CD4-positive, alpha-beta T cell (primary cell): ENCODE data around the gene LCN9. TPM values are rescaled to one million over a fixed set of nuclear protein-coding genes. Genes with fewer than 3 reads are reported as not detected.
"Not testable (repeated sequence)": the region's sequence is repeated elsewhere in the genome, so short reads cannot be mapped to it uniquely, and the experiment has no call there.

Source experiments
- ATAC-seq: fragments of 200-7000 bp; cut with Tn5 transposase; one replicate; pipeline ENCODE4 v1.10.0; 2022; ENCODE audit warnings: mild to moderate bottlenecking; ENCODE audit not compliant: poor library complexity
- CTCF ChIA-PET: fragments of 350-600 bp; sonication (Branson Sonifier 250); formaldehyde crosslinking; loops from one replicate; lab custom pipeline; 2021; ENCODE audit warnings: antibody characterized with exemption, inconsistent platforms; lab: Charles Lee
- POLR2A ChIA-PET: fragments of 350-600 bp; sonication (Branson Sonifier 250); formaldehyde crosslinking; loops from one replicate; lab custom pipeline; 2021; ENCODE audit warnings: antibody characterized with exemption, inconsistent platforms; lab: Charles Lee
- DNase-seq, 14 experiments: peaks; one replicate each; pipeline ENCODE4 v3.0.0-alpha.2; 2013 to 2020; ENCODE audit warnings: mixed read lengths in 2 of 14
- H3K27ac ChIP-seq, 2 donors: one replicate each; pipeline versions ENCODE4 v1.5.1 to v1.7.0; 2013; ENCODE audit warnings: low read length in 2 of 2, low read depth in 1 of 2, mild to moderate bottlenecking in 1 of 2
- H3K27me3 ChIP-seq, 2 experiments: 1 replicate in 1 of 2; 2 replicates in 1 of 2; pipeline versions ENCODE4 v1.6.1 to v1.7.0; 2013; ENCODE audit warnings: low read length in 2 of 2, control low read depth in 1 of 2, mild to moderate bottlenecking in 1 of 2, moderate library complexity in 1 of 2; ENCODE audit not compliant: insufficient read depth in 2 of 2, control insufficient read depth in 1 of 2
- H3K36me3 ChIP-seq: one replicate; pipeline ENCODE4 v1.6.1; 2013; ENCODE audit warnings: low read length, control low read depth; ENCODE audit not compliant: insufficient read depth
- H3K4me1 ChIP-seq: one replicate; pipeline ENCODE4 v1.6.1; 2013; ENCODE audit warnings: low read length, control low read depth; ENCODE audit not compliant: insufficient read depth
- H3K4me3 ChIP-seq: one replicate; pipeline ENCODE4 v1.5.1; 2013; ENCODE audit warnings: mild to moderate bottlenecking, low read length, moderate library complexity
- H3K9me3 ChIP-seq, 2 experiments: 1 replicate in 1 of 2; 2 replicates in 1 of 2; pipeline versions ENCODE4 v1.6.1 to v1.7.0; 2013; ENCODE audit warnings: low read length in 2 of 2, mild to moderate bottlenecking in 2 of 2, control low read depth in 1 of 2, moderate library complexity in 1 of 2; ENCODE audit not compliant: control insufficient read depth in 1 of 2, insufficient read depth in 1 of 2
- H3K27ac Mint-ChIP-seq: one replicate; pipeline ENCODE4 v1.8.0; 2020; ENCODE audit warnings: mixed read lengths
- H3K27me3 Mint-ChIP-seq: one replicate; pipeline ENCODE4 v1.8.0; 2021; ENCODE audit warnings: mixed read lengths
- H3K36me3 Mint-ChIP-seq: one replicate; pipeline ENCODE4 v1.8.0; 2021; ENCODE audit warnings: low read depth, mixed read lengths
- H3K4me1 Mint-ChIP-seq: one replicate; pipeline ENCODE4 v1.8.0; 2021; ENCODE audit warnings: low read depth, mixed read lengths
- H3K4me3 Mint-ChIP-seq: one replicate; pipeline ENCODE4 v1.8.0; 2020; ENCODE audit warnings: mild to moderate bottlenecking, mixed read lengths
- H3K9me3 Mint-ChIP-seq: one replicate; pipeline ENCODE4 v1.8.0; 2020; ENCODE audit warnings: mixed read lengths
- intact Hi-C, 2 experiments: fragments of 100-400 bp; cut with DNase I in 1 of 2; cut with micrococcal nuclease in 1 of 2; formaldehyde crosslinking; loops; one replicate each; pipeline versions ENCODE4 v1.15.1 to v1.9.0; 2023 to 2025; cut with DNase I, micrococcal nuclease
- total RNA-seq, 174 experiments: library from RNA in 2 of 174; stranded (reverse) in 2 of 174; gene quantifications; one replicate each; pipeline ENCODE4 v1.2.3 and lab custom pipeline; 2021 to 2026
- TF ChIP-seq, protein P1 (sequence below): fragments of 200-600 bp; IDR thresholded peaks from one replicate; pipeline ENCODE4 v1.8.0; 2022; ENCODE audit warnings: antibody characterized with exemption, mild to moderate bottlenecking

LCN9 gene
- total RNA-seq, 2 experiments from 2014 or later, result not detected

DNA sequence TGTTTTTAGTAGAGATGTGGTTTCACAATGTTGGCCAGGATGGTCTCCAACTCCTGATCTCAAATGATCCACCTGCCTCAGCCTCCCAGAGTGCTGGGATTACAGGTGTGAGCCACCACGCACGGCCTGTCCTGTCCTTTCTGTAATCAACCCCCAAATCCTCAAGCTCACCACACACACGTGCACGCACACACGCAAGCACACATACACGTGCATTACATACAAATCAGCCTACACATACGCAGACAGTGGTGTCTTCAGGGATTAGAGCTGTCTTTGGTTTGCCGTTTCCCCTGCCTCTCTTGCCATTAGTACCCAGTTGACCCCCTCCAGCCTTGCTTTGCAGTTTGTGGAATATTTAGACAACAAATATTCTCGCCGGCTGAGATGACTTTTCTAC is 30.3 kb upstream of the LCN9 start:
- intact Hi-C loops, result no loop called here
- Mint-ChIP-seq H3K4me3 (no peak overlapping the region), H3K4me1 (no peaks in the 10 kb centered on the region), H3K27ac (no peak overlapping the region), H3K9me3 (peaks cover 11% of the 10 kb centered on the region), H3K27me3 (peaks cover 47% of the 10 kb centered on the region), H3K36me3 (peaks cover 3% of the 10 kb centered on the region)
- Histone ChIP-seq H3K4me1 (no peaks in the 10 kb centered on the region), H3K4me3 (no peak overlapping the region), H3K36me3 (no peaks in the 10 kb centered on the region), H3K27ac (no peak overlapping the region), H3K27me3 (no peaks in the 10 kb centered on the region), H3K9me3 (peaks cover 4 to 7% of the 10 kb centered on the region in 2 experiments)
- ChIA-PET POLR2A (no interaction called here), CTCF (no interaction called here)
- DNase-seq (no peak), ATAC-seq (no peak)
- TF ChIP-seq, protein P1, sequence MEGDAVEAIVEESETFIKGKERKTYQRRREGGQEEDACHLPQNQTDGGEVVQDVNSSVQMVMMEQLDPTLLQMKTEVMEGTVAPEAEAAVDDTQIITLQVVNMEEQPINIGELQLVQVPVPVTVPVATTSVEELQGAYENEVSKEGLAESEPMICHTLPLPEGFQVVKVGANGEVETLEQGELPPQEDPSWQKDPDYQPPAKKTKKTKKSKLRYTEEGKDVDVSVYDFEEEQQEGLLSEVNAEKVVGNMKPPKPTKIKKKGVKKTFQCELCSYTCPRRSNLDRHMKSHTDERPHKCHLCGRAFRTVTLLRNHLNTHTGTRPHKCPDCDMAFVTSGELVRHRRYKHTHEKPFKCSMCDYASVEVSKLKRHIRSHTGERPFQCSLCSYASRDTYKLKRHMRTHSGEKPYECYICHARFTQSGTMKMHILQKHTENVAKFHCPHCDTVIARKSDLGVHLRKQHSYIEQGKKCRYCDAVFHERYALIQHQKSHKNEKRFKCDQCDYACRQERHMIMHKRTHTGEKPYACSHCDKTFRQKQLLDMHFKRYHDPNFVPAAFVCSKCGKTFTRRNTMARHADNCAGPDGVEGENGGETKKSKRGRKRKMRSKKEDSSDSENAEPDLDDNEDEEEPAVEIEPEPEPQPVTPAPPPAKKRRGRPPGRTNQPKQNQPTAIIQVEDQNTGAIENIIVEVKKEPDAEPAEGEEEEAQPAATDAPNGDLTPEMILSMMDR, result no peak

DNA sequence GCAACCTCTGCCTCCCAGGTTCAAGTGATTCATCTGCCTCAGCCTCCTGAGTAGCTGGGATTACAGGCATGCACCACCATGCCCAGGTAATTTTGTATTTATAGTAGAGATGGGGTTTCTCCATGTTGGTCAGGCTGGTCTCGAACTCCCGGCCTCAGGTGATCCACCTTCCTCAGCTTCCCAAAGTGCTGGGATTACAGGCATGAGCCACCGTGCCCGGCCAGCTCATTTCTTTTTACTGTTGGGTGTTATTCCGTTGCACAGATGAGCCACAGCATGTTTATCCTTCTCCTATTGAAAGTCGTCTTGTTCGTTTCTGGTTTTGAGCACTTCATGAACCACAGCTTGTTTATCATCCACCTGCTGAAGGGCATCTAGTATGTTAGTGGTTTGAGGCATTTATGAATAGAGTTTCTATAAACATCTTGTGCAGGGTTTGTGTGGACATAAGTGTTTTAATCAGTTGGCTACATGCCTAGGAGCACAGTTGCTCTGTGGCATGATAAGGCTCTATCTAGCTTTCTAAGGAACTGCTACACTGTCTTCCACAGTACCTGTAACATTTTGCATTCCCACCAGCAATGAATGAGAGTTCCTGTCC is 26.1 kb upstream of the LCN9 start:
- H3K27ac ChIP-seq, H3K4me1 Mint-ChIP-seq, H3K36me3 Mint-ChIP-seq, H3K4me1 ChIP-seq, H3K4me3 ChIP-seq, H3K9me3 ChIP-seq, H3K27ac Mint-ChIP-seq, intact Hi-C loops, H3K4me3 Mint-ChIP-seq, POLR2A ChIA-PET, H3K36me3 ChIP-seq, ATAC-seq, CTCF ChIA-PET, H3K27me3 ChIP-seq, H3K9me3 Mint-ChIP-seq, DNase-seq: not testable (repeated sequence)
- peaks cover 58% of the 10 kb centered on the region for H3K27me3 Mint-ChIP-seq

DNA sequence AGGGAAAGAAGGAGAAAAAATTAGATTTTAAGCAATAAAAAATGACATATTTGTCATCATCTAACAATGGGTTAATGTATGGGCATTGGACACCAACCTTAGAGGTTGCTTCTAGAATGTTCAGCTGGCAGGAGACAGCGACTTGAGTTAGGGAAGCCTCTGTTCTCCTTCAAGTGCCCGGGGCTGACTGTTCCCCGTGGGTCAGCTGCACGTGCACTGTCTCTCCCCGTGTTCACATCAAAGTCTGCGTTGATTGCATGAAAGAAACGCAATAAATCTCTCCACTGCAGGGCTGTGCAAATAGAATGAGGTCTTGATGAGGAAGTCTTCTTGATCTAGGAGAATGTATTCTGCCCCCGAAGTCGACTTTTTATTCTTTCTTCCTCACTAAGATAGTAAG is 23.9 kb upstream of the LCN9 start, which contains the start of gene GLT6D1:
Gene GLT6D1 (minus strand): TSS at position 345 of the 400 bp plus-strand sequence. CDS start 353 bp downstream, outside the sequence.
- ATAC-seq (no peak), DNase-seq (no peak)
- CTCF ChIA-PET, result no interaction called here
- H3K27ac ChIP-seq, result no peak within 1 kb of the TSS
- POLR2A ChIA-PET, result no interaction called here
- H3K4me1 ChIP-seq, result no peaks in the 10 kb centered on the region
- Mint-ChIP-seq H3K27me3 (peaks cover 64% of the 10 kb centered on the region), H3K27ac (no peak within 1 kb of the TSS), H3K4me3 (no peak within 1 kb of the TSS), H3K36me3 (no peaks in the 10 kb centered on the region), H3K9me3 (peaks cover 11% of the 10 kb centered on the region), H3K4me1 (no peaks in the 10 kb centered on the region)
- no peaks in the 10 kb centered on the region for H3K9me3 ChIP-seq
- H3K36me3 ChIP-seq, result no peaks in the 10 kb centered on the region
- intact Hi-C loops, result no loop called here
- peaks cover 0 to 7% of the 10 kb centered on the region in 2 experiments for H3K27me3 ChIP-seq
- no peak within 1 kb of the TSS for H3K4me3 ChIP-seq
- TF ChIP-seq, protein P1, result no peak

DNA sequence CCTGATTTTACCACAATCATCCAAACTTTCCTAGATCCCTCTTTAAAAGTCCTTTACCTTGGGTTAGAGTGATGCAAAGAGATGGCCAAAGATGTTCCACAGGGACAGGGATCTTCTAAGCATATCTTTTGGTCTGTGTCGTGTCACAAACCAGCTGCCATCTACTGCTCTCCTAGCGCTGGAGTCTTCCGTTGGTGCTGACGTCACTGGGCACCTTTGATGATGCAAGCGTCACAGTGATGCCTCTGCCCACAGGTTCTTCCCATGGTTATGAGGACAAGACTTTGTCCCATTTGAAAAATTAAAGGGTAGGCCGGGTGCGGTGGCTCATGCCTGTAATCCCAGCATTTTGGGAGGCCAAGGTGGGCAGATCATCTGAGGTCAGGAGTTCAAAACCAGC is 22.1 kb upstream of the LCN9 start:
- H3K9me3 Mint-ChIP-seq, result peaks cover 23% of the 10 kb centered on the region
- no peak overlapping the region for H3K4me3 Mint-ChIP-seq
- peaks cover 4 to 12% of the 10 kb centered on the region in 2 experiments for H3K9me3 ChIP-seq
- ChIA-PET POLR2A (no interaction called here), CTCF (no interaction called here)
- H3K36me3 ChIP-seq, result no peaks in the 10 kb centered on the region
- H3K27ac ChIP-seq, result no peak overlapping the region
- DNase-seq (no peak), ATAC-seq (no peak)
- H3K27ac Mint-ChIP-seq, result no peak overlapping the region
- H3K27me3 ChIP-seq, result peaks cover 0 to 7% of the 10 kb centered on the region in 2 experiments
- intact Hi-C loops, result no loop called here
- H3K4me1 Mint-ChIP-seq, result no peaks in the 10 kb centered on the region
- H3K27me3 Mint-ChIP-seq, result peaks cover 48% of the 10 kb centered on the region
- H3K4me3 ChIP-seq, result no peak overlapping the region
- H3K4me1 ChIP-seq, result no peaks in the 10 kb centered on the region
- TF ChIP-seq, protein P1, result no peak
- H3K36me3 Mint-ChIP-seq, result no peaks in the 10 kb centered on the region
